Mesenchymal stem cell (in vitro differentiated cells and primary cell): ENCODE results near the gene ABITRAM.
"Not testable (repeated sequence)": the region's sequence is repeated elsewhere in the genome, so short reads cannot be mapped to it uniquely, and the experiment has no call there.

Source experiments
- DNase-seq: peaks from one replicate; pipeline ENCODE4 v3.0.0-alpha.2; 2013
- H2AFZ ChIP-seq: one replicate; pipeline ENCODE4 v1.6.1; 2013; ENCODE audit warnings: low read depth, mild to moderate bottlenecking, control low read depth, inconsistent platforms, low read length, moderate library complexity
- H2AK5ac ChIP-seq: 2 replicates; pipeline ENCODE4 v1.6.1; 2013; ENCODE audit warnings: low read length, moderate library complexity, mild to moderate bottlenecking, inconsistent platforms; ENCODE audit not compliant: severe bottlenecking
- H2BK120ac ChIP-seq: one replicate; pipeline ENCODE4 v1.6.1; 2013; ENCODE audit warnings: low read depth, mild to moderate bottlenecking, inconsistent platforms, low read length, moderate library complexity
- H2BK12ac ChIP-seq, 2 experiments: one replicate each; pipeline ENCODE4 v1.6.1; 2013; ENCODE audit warnings: inconsistent platforms in 2 of 2, low read length in 2 of 2, mild to moderate bottlenecking in 2 of 2, moderate library complexity in 2 of 2, control low read depth in 1 of 2
- H2BK15ac ChIP-seq: one replicate; pipeline ENCODE4 v1.6.1; 2013; ENCODE audit warnings: mild to moderate bottlenecking, low read depth, inconsistent platforms; ENCODE audit not compliant: poor library complexity, severe bottlenecking
- H2BK5ac ChIP-seq: 2 replicates; pipeline ENCODE4 v1.6.1; 2013; ENCODE audit warnings: low read depth, mild to moderate bottlenecking, low read length, control low read depth, inconsistent platforms; ENCODE audit not compliant: poor library complexity, severe bottlenecking
- H3K14ac ChIP-seq, 2 experiments: one replicate each; pipeline ENCODE4 v1.6.1; 2013; ENCODE audit warnings: inconsistent platforms in 2 of 2, low read length in 2 of 2, control low read depth in 1 of 2, mild to moderate bottlenecking in 1 of 2, moderate library complexity in 1 of 2
- H3K18ac ChIP-seq, 2 experiments: one replicate each; pipeline ENCODE4 v1.6.1; 2013; ENCODE audit warnings: inconsistent platforms in 2 of 2, low read length in 2 of 2, control low read depth in 1 of 2, low read depth in 1 of 2, mild to moderate bottlenecking in 1 of 2
- H3K23ac ChIP-seq, 2 experiments: one replicate each; pipeline ENCODE4 v1.6.1; 2013; ENCODE audit warnings: inconsistent platforms in 2 of 2, low read length in 2 of 2, mild to moderate bottlenecking in 2 of 2, moderate library complexity in 2 of 2, control low read depth in 1 of 2
- H3K27ac ChIP-seq: 2 replicates; pipeline ENCODE4 v1.5.1; 2013; ENCODE audit warnings: mild to moderate bottlenecking, moderate library complexity, low read length, control low read depth, inconsistent platforms; ENCODE audit not compliant: poor library complexity, severe bottlenecking
- H3K27me3 ChIP-seq, 2 experiments: 2 replicates each; pipeline versions ENCODE4 v1.6.1 to v1.7.0; 2013; ENCODE audit warnings: low read length in 2 of 2, mild to moderate bottlenecking in 2 of 2, moderate library complexity in 2 of 2, control low read depth in 1 of 2, inconsistent platforms in 1 of 2; ENCODE audit not compliant: control insufficient read depth in 1 of 2, insufficient read depth in 1 of 2
- H3K36me3 ChIP-seq, 2 experiments: 2 replicates each; pipeline versions ENCODE4 v1.6.1 to v1.7.0; 2013; ENCODE audit warnings: low read length in 2 of 2, control low read depth in 1 of 2, inconsistent platforms in 1 of 2, low read depth in 1 of 2, mild to moderate bottlenecking in 1 of 2; ENCODE audit not compliant: insufficient read depth in 2 of 2, control insufficient read depth in 1 of 2
- H3K4ac ChIP-seq, 2 experiments: one replicate each; pipeline ENCODE4 v1.6.1; 2013; ENCODE audit warnings: inconsistent platforms in 2 of 2, low read length in 2 of 2, mild to moderate bottlenecking in 2 of 2, moderate library complexity in 2 of 2, control low read depth in 1 of 2, low read depth in 1 of 2
- H3K4me1 ChIP-seq: 2 replicates; pipeline ENCODE4 v1.6.1; 2013; ENCODE audit warnings: low read depth, low read length, control low read depth; ENCODE audit not compliant: control insufficient read depth, insufficient read depth
- H3K4me2 ChIP-seq: 2 replicates; pipeline ENCODE4 v1.6.1; 2013; ENCODE audit warnings: low read length, mild to moderate bottlenecking, inconsistent platforms; ENCODE audit not compliant: poor library complexity, severe bottlenecking
- H3K4me3 ChIP-seq, 2 experiments: 2 replicates each; pipeline versions ENCODE4 v1.5.1 to v1.7.0; 2013; ENCODE audit warnings: low read length in 2 of 2, mild to moderate bottlenecking in 2 of 2, control low read depth in 1 of 2, low read depth in 1 of 2; ENCODE audit not compliant: insufficient read depth in 1 of 2
- H3K79me1 ChIP-seq: replicated peaks from 2 replicates; pipeline ENCODE4 v1.6.1; 2013; ENCODE audit warnings: mild to moderate bottlenecking, control low read depth, low read length, inconsistent platforms; ENCODE audit not compliant: poor library complexity, severe bottlenecking
- H3K9ac ChIP-seq: 2 replicates; pipeline ENCODE4 v1.7.0; 2013; ENCODE audit warnings: mild to moderate bottlenecking, low read length, moderate library complexity
- H3K9me3 ChIP-seq: 2 replicates; pipeline ENCODE4 v1.7.0; 2013; ENCODE audit warnings: mild to moderate bottlenecking, low read length; ENCODE audit not compliant: control insufficient read depth
- H4K8ac ChIP-seq: one replicate; pipeline ENCODE4 v1.6.1; 2013; ENCODE audit warnings: inconsistent platforms, mild to moderate bottlenecking, low read length, moderate library complexity
- H4K91ac ChIP-seq: one replicate; pipeline ENCODE4 v1.6.1; 2013; ENCODE audit warnings: mild to moderate bottlenecking, low read length, inconsistent platforms
- WGBS: methylation state at CpG from one replicate; pipeline ENCODE4 v1.1.7; 2013; ENCODE audit warnings: mixed read lengths; 5-methylcytosine and 5-hydroxymethylcytosine counted together

ABITRAM gene

GRCh38 chr9:108963459-108964143, 29.4 kb downstream of the ABITRAM start:
- Histone ChIP-seq H2AK5ac (no peak overlapping the region), H3K4me1 (no peaks in the 10 kb centered on the region), H3K18ac (no peak overlapping the region), H3K27me3 (no peaks in the 10 kb centered on the region), H3K4me3 (no peak overlapping the region), H2BK12ac (no peak overlapping the region), H3K23ac (no peak overlapping the region), H3K9me3 (no peaks in the 10 kb centered on the region), H3K9ac (no peak overlapping the region), H3K27ac (no peak overlapping the region), H2BK120ac (no peak overlapping the region), H2AFZ (no peak overlapping the region), H2BK5ac (no peak overlapping the region), H2BK15ac (no peak overlapping the region), H3K4ac (no peak overlapping the region), H3K36me3 (peaks cover 10 to 67% of the 10 kb centered on the region in 2 experiments), H3K14ac (no peak overlapping the region), H4K8ac (no peak overlapping the region), H3K4me2 (peak overlapping the region; percentile 18), H3K79me1 (peaks cover 11% of the 10 kb centered on the region), H4K91ac (no peak overlapping the region)
- 89% methylated on average over 4 of the region's 4 CpGs for WGBS
- DNase-seq = no peak

GRCh38 chr9:108967916-108968315, 33.7 kb downstream of the ABITRAM start:
- no peak overlapping the region for H2BK5ac ChIP-seq
- no peak overlapping the region for H3K4me2 ChIP-seq
- H2AK5ac ChIP-seq = no peak overlapping the region
- no peak overlapping the region for H3K27ac ChIP-seq
- no peak overlapping the region for H4K91ac ChIP-seq
- no peak overlapping the region for H2AFZ ChIP-seq
- H3K9me3 ChIP-seq = peaks cover 7% of the 10 kb centered on the region
- H3K27me3 ChIP-seq = no peaks in the 10 kb centered on the region
- no peak overlapping the region for H3K14ac ChIP-seq
- H3K36me3 ChIP-seq = peaks cover 14 to 68% of the 10 kb centered on the region in 2 experiments
- H3K4ac ChIP-seq = no peak overlapping the region
- H3K18ac ChIP-seq = no peak overlapping the region
- H2BK12ac ChIP-seq = no peak overlapping the region
- no peak overlapping the region for H3K9ac ChIP-seq
- no peaks in the 10 kb centered on the region for H3K4me1 ChIP-seq
- no peak overlapping the region for H3K23ac ChIP-seq
- H3K79me1 ChIP-seq = peaks cover 15% of the 10 kb centered on the region
- no peak overlapping the region for H4K8ac ChIP-seq
- H2BK120ac ChIP-seq = no peak overlapping the region
- H2BK15ac ChIP-seq = no peak overlapping the region
- no peak overlapping the region for H3K4me3 ChIP-seq
- no peak for DNase-seq

- H3K4me1 ChIP-seq, H2BK120ac ChIP-seq, H3K4me2 ChIP-seq, DNase-seq, H3K9ac ChIP-seq, H3K27ac ChIP-seq, H2AFZ ChIP-seq, H2BK15ac ChIP-seq, H3K4ac ChIP-seq, H3K23ac ChIP-seq, H2AK5ac ChIP-seq, H3K18ac ChIP-seq, H4K8ac ChIP-seq, H3K14ac ChIP-seq, H2BK12ac ChIP-seq, H4K91ac ChIP-seq, H3K4me3 ChIP-seq, H3K27me3 ChIP-seq, H3K9me3 ChIP-seq, H2BK5ac ChIP-seq: not testable (repeated sequence)
- Histone ChIP-seq H3K79me1 (peaks cover 11% of the 10 kb centered on the region), H3K36me3 (peaks cover 10 to 62% of the 10 kb centered on the region in 2 experiments)
- 100% methylated on average over 2 of the region's 2 CpGs for WGBS
These were observed 37.2 kb downstream of the ABITRAM start for GRCh38 chr9:108971392-108971791.

- Histone ChIP-seq H3K27me3 (no peaks in the 10 kb centered on the region), H3K4me1 (no peaks in the 10 kb centered on the region), H3K14ac (no peak overlapping the region), H2AFZ (no peak overlapping the region), H4K8ac (no peak overlapping the region), H3K9me3 (peaks cover 7% of the 10 kb centered on the region), H3K36me3 (peaks cover 12 to 58% of the 10 kb centered on the region in 2 experiments), H4K91ac (no peak overlapping the region), H2BK5ac (no peak overlapping the region), H3K4me2 (no peak overlapping the region), H2BK12ac (no peak overlapping the region), H3K27ac (no peak overlapping the region), H2BK120ac (no peak overlapping the region), H3K9ac (no peak overlapping the region), H3K4me3 (no peak overlapping the region), H3K23ac (no peak overlapping the region), H2BK15ac (no peak overlapping the region), H3K4ac (no peak overlapping the region), H3K18ac (peak overlapping the region in 1 of 2 experiments; percentile 2), H2AK5ac (no peak overlapping the region), H3K79me1 (peaks cover 13% of the 10 kb centered on the region)
- no peak for DNase-seq
- WGBS = 95% methylated on average over 3 of the region's 3 CpGs
These were observed 38.0 kb downstream of the ABITRAM start for GRCh38 chr9:108972186-108972585.
